22Rv1 (cell line): Measurements from ENCODE around the gene SLX4.
A peak's percentile ranks its signal among the peaks of the same experiment; 100 is the strongest.

Experiments
- H3K27ac ChIP-seq: fragments of 450-650 bp; 2 replicates; pipeline ENCODE4 v1.5.1; 2017
- ZFX ChIP-seq: fragments of 450-650 bp; IDR thresholded peaks from 2 replicates; pipeline ENCODE4 v1.6.1; 2017; ENCODE audit warnings: antibody characterized with exemption, borderline replicate concordance
- TF ChIP-seq, protein P1 (sequence below): fragments of 450-650 bp; IDR thresholded peaks from 2 replicates; pipeline ENCODE4 v1.5.1; 2017; ENCODE audit warnings: mild to moderate bottlenecking

SLX4 gene

DNA sequence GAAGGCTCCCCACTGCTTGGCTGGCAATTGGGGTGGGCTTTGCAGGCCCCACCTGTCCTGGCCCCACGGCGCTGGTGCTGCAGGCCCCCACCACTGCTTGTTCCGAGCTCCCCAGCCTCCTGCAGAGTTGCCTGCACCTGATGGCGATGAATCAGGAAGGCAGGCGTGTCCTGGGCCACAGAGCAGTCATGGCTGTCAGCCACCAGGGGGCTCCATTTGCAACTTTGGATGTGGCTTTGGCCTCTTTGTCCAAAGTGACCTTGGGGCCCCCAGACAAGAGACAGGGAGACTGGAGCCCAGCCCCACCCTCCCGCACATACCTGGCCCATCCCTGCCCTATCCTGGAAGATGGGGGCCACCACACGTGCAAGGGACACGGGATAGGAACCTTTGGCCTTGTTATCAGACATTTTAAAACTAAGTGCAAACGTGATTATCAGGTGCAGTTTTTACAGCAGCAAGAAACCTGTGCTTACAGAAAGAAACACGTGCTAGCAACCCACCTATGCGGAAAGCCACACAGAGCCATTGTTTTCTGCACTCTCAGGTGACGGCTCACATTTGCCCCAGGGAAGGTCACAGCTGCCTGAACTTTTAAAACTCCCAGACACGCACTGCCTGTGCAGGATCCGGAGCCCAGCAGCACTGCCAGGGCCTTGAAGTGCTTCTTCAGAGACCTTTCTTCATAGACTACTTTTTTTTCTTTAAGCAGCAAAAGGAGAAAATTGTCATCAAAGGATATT, 43.0 kb upstream of the SLX4 start, which contains the start of gene DNASE1:
TSS of gene DNASE1 (plus strand) at position 443 of the 743 bp plus-strand sequence. CDS start 683 bp downstream, outside the sequence.
- TF ChIP-seq ZFX, result no peak
- TF ChIP-seq, protein P1, sequence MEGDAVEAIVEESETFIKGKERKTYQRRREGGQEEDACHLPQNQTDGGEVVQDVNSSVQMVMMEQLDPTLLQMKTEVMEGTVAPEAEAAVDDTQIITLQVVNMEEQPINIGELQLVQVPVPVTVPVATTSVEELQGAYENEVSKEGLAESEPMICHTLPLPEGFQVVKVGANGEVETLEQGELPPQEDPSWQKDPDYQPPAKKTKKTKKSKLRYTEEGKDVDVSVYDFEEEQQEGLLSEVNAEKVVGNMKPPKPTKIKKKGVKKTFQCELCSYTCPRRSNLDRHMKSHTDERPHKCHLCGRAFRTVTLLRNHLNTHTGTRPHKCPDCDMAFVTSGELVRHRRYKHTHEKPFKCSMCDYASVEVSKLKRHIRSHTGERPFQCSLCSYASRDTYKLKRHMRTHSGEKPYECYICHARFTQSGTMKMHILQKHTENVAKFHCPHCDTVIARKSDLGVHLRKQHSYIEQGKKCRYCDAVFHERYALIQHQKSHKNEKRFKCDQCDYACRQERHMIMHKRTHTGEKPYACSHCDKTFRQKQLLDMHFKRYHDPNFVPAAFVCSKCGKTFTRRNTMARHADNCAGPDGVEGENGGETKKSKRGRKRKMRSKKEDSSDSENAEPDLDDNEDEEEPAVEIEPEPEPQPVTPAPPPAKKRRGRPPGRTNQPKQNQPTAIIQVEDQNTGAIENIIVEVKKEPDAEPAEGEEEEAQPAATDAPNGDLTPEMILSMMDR, result peak; percentile 87
- H3K27ac ChIP-seq, result peak within 1 kb of the TSS; percentile 77

DNA sequence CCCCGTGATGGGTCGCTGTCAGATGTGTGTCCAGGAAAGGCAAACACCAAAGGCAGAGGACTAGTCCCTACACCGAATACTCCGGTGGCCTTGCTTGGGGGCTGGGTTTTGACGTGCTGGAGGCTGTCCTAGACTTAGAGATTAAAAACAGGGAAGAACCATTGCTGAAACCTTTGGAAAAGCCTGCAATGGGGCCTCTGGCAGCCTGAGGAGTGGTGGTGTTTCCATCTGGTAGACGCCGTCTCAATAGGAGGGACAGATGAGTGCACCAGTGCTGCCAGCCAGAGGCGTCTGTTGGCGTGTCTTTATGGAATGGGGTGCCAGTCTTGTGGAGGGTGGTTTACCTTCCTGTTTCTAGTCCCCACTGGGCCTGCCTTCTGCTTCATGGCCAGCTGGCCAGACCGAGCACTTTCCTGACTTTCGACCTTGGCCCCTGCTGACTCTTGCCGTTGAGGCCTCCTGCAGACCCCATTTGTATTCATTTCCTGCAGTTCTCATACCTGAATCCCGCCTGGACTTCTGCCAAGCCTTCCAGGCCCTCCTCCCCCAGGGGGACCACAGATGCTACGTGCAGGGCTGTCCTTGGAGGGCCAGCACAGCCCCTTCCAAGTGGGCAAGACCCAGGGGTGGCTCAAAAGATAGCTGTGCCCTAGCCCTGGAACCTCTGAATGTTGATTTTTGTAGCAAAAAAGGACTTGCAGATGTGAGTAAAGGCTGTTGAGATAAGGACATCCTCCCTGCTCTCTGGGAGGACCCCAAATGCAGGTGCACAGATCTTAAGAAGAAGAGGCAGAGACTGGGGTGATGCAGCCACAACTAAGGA, 41.2 kb upstream of the SLX4 start:
- peak overlapping the region; percentile 20 for H3K27ac ChIP-seq
- no peak for TF ChIP-seq ZFX
- TF ChIP-seq, protein P1, result no peak

DNA sequence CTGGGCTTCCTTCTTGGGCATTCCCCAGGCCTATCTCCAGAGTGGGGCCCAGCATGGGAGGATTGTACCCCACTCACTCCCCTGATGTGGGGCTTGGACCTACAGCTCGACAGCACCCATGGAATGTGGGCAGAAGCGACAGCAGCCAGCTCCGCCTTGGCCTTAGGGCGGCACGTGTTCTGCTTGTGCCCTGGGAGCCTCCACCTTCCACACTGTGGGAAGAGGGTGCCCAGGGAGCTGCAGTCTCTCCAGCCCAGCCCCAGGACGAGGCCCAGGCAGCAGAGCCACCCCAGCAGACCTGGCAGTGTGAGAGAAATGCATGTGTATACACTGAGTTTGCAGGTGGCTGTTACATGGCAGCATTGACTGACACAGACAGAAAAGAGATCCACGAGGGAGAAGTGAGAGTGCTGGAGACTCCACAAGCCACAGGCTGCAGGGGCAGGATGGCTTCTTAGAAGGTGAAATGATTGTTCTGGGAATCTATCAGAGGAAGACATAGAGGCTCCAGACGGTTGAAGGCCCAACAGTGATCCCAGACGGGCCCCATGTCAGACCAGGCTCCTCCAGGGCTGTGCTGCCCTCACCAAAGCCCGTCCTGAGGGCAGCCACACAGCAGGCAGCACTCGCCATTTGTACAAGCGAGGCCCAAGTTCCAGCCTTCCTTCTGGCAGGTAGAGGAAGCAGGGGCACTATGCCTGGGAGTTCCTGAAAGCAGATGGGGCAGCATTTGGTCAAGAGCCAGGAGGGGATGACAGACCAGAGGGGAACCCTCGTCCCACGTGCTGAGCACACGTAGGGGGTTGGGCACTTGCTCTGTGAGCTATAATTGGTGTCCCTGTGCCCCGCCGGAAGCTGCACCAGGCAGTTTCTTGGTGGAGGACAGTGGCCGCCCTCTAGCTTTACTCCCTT, 40.3 kb upstream of the SLX4 start:
- peak overlapping the region; percentile 20 for H3K27ac ChIP-seq
- no peak for TF ChIP-seq ZFX
- TF ChIP-seq, protein P1, result no peak

DNA sequence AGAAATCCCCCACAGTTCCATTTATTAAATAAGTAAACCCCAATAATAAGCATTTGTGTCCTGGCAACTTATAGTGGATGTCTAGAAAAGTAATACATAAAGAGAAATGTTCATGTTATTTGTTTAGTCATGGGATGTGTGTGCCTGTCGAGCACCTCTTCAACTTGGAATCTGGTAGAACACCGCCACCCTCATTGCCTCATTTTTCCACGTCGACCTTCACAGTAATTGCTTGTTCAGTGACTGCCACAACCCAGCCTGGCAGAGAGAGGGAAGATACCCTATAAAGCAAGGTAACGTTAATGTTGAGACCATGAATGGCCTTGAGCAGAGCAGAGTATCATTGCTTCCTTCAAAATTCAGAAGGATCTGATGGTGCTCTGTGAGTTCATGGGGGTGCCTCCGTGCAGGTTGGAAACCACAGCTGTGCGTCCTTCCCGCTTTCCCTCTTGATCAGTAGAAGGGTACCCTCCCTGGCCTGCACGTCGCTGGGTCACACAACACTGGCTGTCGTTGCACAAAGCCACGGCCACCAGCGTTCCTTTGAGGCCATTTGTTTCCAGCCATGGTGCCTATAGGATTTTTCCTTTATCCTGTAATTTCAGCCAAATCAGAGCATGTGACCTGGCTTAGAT, 39.3 kb upstream of the SLX4 start:
- peak overlapping the region; percentile 20; the same call in 1 of the 2 replicates for H3K27ac ChIP-seq
- TF ChIP-seq, protein P1, result no peak
- no peak for TF ChIP-seq ZFX

DNA sequence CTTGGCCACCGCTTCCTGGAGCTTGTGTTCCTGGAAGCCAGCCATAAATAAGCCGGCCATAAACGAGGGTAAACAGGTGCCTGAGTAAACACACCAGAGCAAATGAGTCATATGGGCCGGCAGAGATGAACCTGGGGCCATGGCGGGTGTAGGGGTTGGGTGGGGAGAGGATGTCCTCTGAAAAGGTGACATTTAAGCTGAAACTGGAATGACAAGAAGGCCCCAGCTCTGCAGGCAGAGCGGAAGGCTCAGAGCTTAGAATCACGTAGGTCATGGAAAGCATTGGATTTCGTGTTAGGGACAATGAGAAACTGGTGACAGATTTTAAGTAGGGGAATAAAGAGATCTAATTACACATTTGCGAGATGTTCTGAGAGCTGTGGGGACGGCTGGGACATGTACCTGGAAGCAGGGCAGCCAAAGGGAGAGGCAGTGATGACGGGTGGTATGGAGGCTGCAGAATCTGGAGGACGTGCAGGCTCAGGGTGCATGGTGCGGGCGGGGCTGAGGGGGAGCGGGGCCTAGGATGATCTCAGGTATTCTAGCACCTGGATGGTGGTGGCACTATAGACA, 35.0 kb upstream of the SLX4 start:
- no peak for TF ChIP-seq ZFX
- TF ChIP-seq, protein P1, result no peak
- H3K27ac ChIP-seq, result peak overlapping the region; percentile 95

DNA sequence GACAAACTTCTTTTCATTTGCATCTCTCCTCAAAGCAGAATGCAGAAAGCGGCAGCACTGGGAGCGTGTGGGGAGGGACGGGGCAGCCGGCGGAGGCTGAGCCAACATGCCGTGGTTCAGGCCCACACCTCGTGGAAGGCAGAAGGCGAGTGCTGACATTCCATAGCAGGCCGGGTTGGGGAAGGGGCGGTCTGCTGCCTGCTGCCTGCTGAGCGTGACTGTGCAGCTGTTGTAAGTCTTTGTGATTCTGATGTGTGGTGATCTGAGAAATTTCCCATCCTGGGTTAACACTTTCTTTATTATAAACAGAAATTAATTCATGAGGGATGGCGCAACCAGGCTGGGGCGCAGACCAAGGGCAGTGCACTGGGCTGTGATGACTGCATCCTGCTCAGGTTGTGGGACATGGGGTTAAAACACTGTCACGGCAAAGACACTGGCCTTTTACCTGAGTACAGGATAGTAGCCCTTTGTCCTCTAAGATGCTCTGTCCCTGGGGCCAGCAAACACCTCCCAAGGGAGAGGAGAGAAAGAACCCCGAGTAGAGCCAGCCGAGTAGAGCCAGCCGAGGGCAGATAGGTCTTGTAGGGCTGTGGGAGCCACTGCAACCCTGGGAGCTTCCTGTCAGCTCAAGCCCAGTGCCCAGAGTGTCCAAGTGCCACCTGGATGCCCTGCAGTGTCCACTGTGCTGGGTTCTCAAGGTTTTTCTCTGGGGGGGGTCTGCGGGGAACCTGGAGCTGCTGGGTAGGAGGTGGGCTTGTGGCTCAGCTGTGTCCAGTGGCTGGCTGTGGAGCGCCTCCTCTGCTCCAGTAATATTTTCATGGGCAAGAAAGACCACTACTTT, 34.3 kb upstream of the SLX4 start:
- TF ChIP-seq ZFX, result no peak
- TF ChIP-seq, protein P1, result peak; percentile 5; the same call in 1 of the 2 replicates
- peak overlapping the region; percentile 95 for H3K27ac ChIP-seq
